Stimulated activated memory B cell treated with anti-CD40 and anti-IgM and Interleukin-4, amounts not matched to agents 10 μg/mL and 1 μg/mL and 100 μg/mL, for 72 hours (primary cell): Measurements from ENCODE around the gene GPATCH2.
"Not testable (repeated sequence)": the region's sequence is repeated elsewhere in the genome, so short reads cannot be mapped to it uniquely, and the experiment has no call there.

Experiments
- ATAC-seq: fragments of 150-1000 bp; cut with Tn5 transposase; 2 replicates; pipeline ENCODE4 v1.10.0; 2021
- H3K27ac Mint-ChIP-seq: one replicate; pipeline ENCODE4 v1.8.0; 2022; ENCODE audit warnings: mild to moderate bottlenecking, mixed read lengths
- H3K27me3 Mint-ChIP-seq: one replicate; pipeline ENCODE4 v1.8.0; 2022; ENCODE audit warnings: mixed read lengths
- H3K36me3 Mint-ChIP-seq: one replicate; pipeline ENCODE4 v1.8.0; 2022; ENCODE audit warnings: mixed read lengths
- H3K4me1 Mint-ChIP-seq: one replicate; pipeline ENCODE4 v1.8.0; 2022; ENCODE audit warnings: mixed read lengths
- H3K4me3 Mint-ChIP-seq: one replicate; pipeline ENCODE4 v1.8.0; 2022; ENCODE audit warnings: mild to moderate bottlenecking, moderate library complexity, mixed read lengths
- H3K9me3 Mint-ChIP-seq: one replicate; pipeline ENCODE4 v1.8.0; 2022; ENCODE audit warnings: mixed read lengths

GPATCH2 gene

GRCh38 chr1:217403026-217403720 lies 227.7 kb downstream of the GPATCH2 start:
- Mint-ChIP-seq H3K27ac (no peak overlapping the region), H3K27me3 (no peaks in the 10 kb centered on the region), H3K36me3 (no peaks in the 10 kb centered on the region), H3K4me1 (no peaks in the 10 kb centered on the region), H3K9me3 (no peaks in the 10 kb centered on the region), H3K4me3 (no peak overlapping the region)
- ATAC-seq = no peak

DNA sequence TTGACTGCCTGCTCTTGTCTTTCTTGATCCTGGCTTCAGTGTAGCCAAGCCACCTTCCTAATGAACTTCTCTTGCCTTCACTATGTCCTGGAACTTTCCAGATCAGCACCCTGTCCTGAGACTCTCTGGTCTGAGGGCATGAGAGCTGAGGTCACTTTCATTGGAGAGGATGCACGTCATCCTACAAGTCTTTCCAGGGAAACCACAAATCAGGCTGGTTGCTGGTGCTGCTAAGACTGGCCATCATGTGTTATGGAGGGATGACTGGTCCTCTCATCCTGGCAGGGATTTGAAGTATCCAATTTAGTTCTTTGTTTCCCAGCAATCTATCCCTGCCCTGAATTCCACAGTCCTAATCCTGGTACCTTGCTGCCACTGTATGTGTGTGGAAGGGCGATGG lies 228.6 kb downstream of the GPATCH2 start:
- no peaks in the 10 kb centered on the region for H3K36me3 Mint-ChIP-seq
- no peaks in the 10 kb centered on the region for H3K9me3 Mint-ChIP-seq
- H3K4me3 Mint-ChIP-seq = no peak overlapping the region
- no peak overlapping the region for H3K27ac Mint-ChIP-seq
- H3K27me3 Mint-ChIP-seq = no peaks in the 10 kb centered on the region
- no peaks in the 10 kb centered on the region for H3K4me1 Mint-ChIP-seq
- no peak for ATAC-seq

- H3K4me1 Mint-ChIP-seq = no peaks in the 10 kb centered on the region
- no peak overlapping the region for H3K27ac Mint-ChIP-seq
- H3K9me3 Mint-ChIP-seq = no peaks in the 10 kb centered on the region
- ATAC-seq = no peak
- no peaks in the 10 kb centered on the region for H3K36me3 Mint-ChIP-seq
- H3K27me3 Mint-ChIP-seq = no peaks in the 10 kb centered on the region
- H3K4me3 Mint-ChIP-seq = no peak overlapping the region
These were observed 237.0 kb downstream of the GPATCH2 start for GRCh38 chr1:217393896-217394295.

GRCh38 chr1:217392441-217392840 lies 238.4 kb downstream of the GPATCH2 start:
- peaks cover 3% of the 10 kb centered on the region for H3K9me3 Mint-ChIP-seq
- no peaks in the 10 kb centered on the region for H3K4me1 Mint-ChIP-seq

DNA sequence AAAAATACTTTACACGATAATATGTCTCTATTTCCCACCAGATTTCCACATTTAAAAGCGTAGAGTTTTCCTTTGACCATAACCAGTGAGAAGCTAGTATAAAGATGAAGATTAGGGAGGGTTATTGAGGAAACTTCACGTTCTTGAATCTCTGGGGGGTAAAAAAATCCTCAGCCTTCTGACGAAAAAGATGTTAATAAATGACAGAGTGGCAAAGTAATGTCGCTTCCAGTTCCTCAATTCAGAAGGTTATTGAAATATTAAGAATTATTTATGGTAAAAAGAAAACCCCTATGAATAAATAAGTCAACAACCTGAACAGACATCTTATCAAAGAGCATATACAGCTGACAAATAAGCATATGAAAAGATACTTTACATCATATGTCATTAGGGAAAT lies 241.0 kb downstream of the GPATCH2 start:
- ATAC-seq = no peak
- Mint-ChIP-seq H3K36me3 (no peaks in the 10 kb centered on the region), H3K27ac (no peak overlapping the region), H3K9me3 (peaks cover 3% of the 10 kb centered on the region), H3K4me3 (no peak overlapping the region), H3K4me1 (no peaks in the 10 kb centered on the region), H3K27me3 (no peaks in the 10 kb centered on the region)

More at GRCh38 chr1:217392441-217392840, 238.4 kb downstream of the GPATCH2 start:
- H3K4me3 Mint-ChIP-seq = no peak overlapping the region
- H3K27me3 Mint-ChIP-seq = no peaks in the 10 kb centered on the region
- H3K27ac Mint-ChIP-seq = no peak overlapping the region
- no peaks in the 10 kb centered on the region for H3K36me3 Mint-ChIP-seq
- ATAC-seq = no peak

DNA sequence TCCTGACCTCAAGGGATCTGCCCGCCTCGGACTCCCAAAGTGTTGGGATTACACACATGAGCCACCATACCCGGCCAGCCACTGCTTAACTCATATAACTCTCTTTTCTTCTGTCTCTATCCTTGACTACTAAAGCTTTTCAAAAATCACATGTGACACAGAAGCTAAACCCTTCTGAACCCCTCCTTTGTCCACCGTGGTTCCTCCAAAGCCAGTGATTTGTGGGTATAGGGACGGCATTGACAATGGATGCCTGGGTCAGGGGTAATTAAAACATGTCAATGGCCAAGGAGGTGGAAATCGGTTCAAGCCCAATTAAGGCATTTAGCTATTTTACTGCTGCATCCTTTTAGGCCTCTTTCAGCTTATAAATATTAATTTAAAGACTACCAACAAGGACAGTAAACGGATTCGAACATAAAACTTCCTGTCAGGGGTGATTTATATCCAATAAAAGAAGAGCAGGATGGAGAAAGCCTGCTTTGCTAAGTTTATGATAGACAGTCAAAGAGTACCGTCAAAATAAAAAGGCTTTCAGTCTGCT lies 242.3 kb downstream of the GPATCH2 start:
- Mint-ChIP-seq H3K4me1 (no peaks in the 10 kb centered on the region), H3K27ac (no peak overlapping the region), H3K9me3 (peaks cover 6% of the 10 kb centered on the region)

GRCh38 chr1:217381773-217382172 lies 249.1 kb downstream of the GPATCH2 start:
- not testable (repeated sequence) for H3K27ac Mint-ChIP-seq, H3K4me1 Mint-ChIP-seq, H3K4me3 Mint-ChIP-seq, ATAC-seq, H3K36me3 Mint-ChIP-seq, H3K27me3 Mint-ChIP-seq
- H3K9me3 Mint-ChIP-seq = peaks cover 21% of the 10 kb centered on the region

More for the DNA sequence above, 242.3 kb downstream of the GPATCH2 start:
- no peaks in the 10 kb centered on the region for H3K36me3 Mint-ChIP-seq
- no peak overlapping the region for H3K4me3 Mint-ChIP-seq
- no peaks in the 10 kb centered on the region for H3K27me3 Mint-ChIP-seq
- no peak for ATAC-seq

DNA sequence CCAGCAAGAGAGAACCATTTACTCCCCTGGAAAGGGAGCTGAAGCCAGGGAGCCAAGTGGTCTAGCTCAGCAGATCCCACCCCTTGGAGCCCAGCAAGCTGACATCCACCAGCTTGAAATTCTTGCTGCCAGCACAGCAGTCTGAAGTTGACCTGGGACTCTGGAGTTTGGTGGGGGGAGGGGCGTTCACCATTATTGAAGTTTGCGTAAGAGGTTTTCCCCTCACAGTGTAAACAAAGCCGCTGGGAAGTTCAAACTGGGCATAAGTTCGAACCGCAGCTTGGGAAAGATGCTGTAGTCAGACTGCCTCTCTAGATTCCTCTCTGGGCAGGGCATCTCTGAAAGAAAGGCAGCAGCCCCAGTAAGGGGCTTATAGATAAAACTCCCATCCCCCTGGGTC lies 251.1 kb downstream of the GPATCH2 start:
- H3K27me3 Mint-ChIP-seq, H3K36me3 Mint-ChIP-seq, H3K27ac Mint-ChIP-seq, H3K4me3 Mint-ChIP-seq, H3K4me1 Mint-ChIP-seq, ATAC-seq: not testable (repeated sequence)
- H3K9me3 Mint-ChIP-seq = peaks cover 21% of the 10 kb centered on the region

DNA sequence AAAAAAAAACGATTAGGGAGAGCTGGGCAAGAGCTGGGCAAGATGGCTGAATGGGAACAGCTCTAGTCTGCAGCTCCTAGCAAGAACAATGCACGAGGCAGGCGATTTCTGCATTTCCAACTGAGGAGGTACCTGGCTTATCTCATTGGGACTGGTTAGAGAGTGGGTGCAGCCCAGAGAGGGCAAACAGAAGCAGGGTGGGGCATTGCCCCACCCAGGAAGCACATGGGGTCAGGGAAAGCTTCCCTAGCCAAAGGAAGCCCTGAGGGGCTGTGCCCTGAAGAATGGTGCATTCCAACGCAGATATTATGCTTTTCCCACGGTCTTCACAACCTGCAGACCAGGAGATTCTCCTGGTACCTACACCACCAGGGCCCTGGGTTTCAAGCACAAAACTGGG lies 251.6 kb downstream of the GPATCH2 start:
- no peaks in the 10 kb centered on the region for H3K27me3 Mint-ChIP-seq
- peaks cover 21% of the 10 kb centered on the region for H3K9me3 Mint-ChIP-seq
- no peak for ATAC-seq
- H3K4me3 Mint-ChIP-seq = no peak overlapping the region
- H3K27ac Mint-ChIP-seq = no peak overlapping the region
- no peaks in the 10 kb centered on the region for H3K36me3 Mint-ChIP-seq
- no peaks in the 10 kb centered on the region for H3K4me1 Mint-ChIP-seq
